Measurements from ENCODE around the gene CHST7.

CHST7 gene

GRCh38 chrX:46584736-46585135, 11.2 kb downstream of the CHST7 start:
- no peak for TF ChIP-seq CTCF (IDR thresholded peaks at IDR 0.05; ENCODE audit: low read depth, low read length)
- DNase-seq (ENCODE audit: extremely low read depth, low read depth), result no peak

GRCh38 chrX:46587158-46587557, 13.6 kb downstream of the CHST7 start:
- no peak for DNase-seq (ENCODE audit: extremely low read depth, low read depth)
- TF ChIP-seq CTCF (IDR thresholded peaks at IDR 0.05; ENCODE audit: low read depth, low read length), result no peak

- DNase-seq (ENCODE audit: extremely low read depth, low read depth), result no peak
- TF ChIP-seq CTCF (IDR thresholded peaks at IDR 0.05; ENCODE audit: low read depth, low read length), result no peak
Measured at GRCh38 chrX:46587753-46588171, 14.2 kb downstream of the CHST7 start.

GRCh38 chrX:46588263-46588662, 14.7 kb downstream of the CHST7 start:
- DNase-seq (ENCODE audit: extremely low read depth, low read depth), result no peak
- TF ChIP-seq CTCF (IDR thresholded peaks at IDR 0.05; ENCODE audit: low read depth, low read length), result no peak

- no peak for DNase-seq (ENCODE audit: extremely low read depth, low read depth)
- TF ChIP-seq CTCF (IDR thresholded peaks at IDR 0.05; ENCODE audit: low read depth, low read length), result no peak
Measured at GRCh38 chrX:46589977-46590723, 16.6 kb downstream of the CHST7 start.

GRCh38 chrX:46595084-46595483, 21.5 kb downstream of the CHST7 start:
- DNase-seq (ENCODE audit: extremely low read depth, low read depth), result no peak
- TF ChIP-seq CTCF (IDR thresholded peaks at IDR 0.05; ENCODE audit: low read depth, low read length), result no peak

GRCh38 chrX:46597208-46597607, 23.6 kb downstream of the CHST7 start:
- no peak for DNase-seq (ENCODE audit: extremely low read depth, low read depth)
- no peak for TF ChIP-seq CTCF (IDR thresholded peaks at IDR 0.05; ENCODE audit: low read depth, low read length)

All from AG09319 (cell line).